GM10266 (cell line): ENCODE results near the gene CLUH.

ENCODE experiments used
- DNase-seq: peaks from one replicate; pipeline ENCODE4 v3.0.0; 2012; ENCODE audit errors: extremely low spot score
- CTCF ChIP-seq: IDR thresholded peaks from 2 replicates; pipeline ENCODE4 v1.5.1; 2012; ENCODE audit warnings: mild to moderate bottlenecking, low read depth; ENCODE audit not compliant: control insufficient read depth, insufficient read depth; ENCODE audit errors: missing control alignments

CLUH gene

GRCh38 chr17:2749058-2749783 lies 37.7 kb upstream of the CLUH start, which contains the start of gene CCDC92B:
Gene CCDC92B (minus strand): TSS chr17:2749652. CDS start chr17:2735145, 14,507 bp downstream.
- no peak for DNase-seq
- TF ChIP-seq CTCF, result no peak

- no peak for TF ChIP-seq CTCF
Observed at GRCh38 chr17:2745317-2746037, 33.9 kb upstream of the CLUH start.

GRCh38 chr17:2737693-2738092 lies 26.1 kb upstream of the CLUH start:
- TF ChIP-seq CTCF, result no peak
- DNase-seq, result no peak

More at GRCh38 chr17:2745317-2746037, 33.9 kb upstream of the CLUH start:
- DNase-seq, result no peak

- TF ChIP-seq CTCF, result no peak
Observed at GRCh38 chr17:2736956-2737355, 25.4 kb upstream of the CLUH start.

GRCh38 chr17:2735896-2736295 lies 24.3 kb upstream of the CLUH start:
- no peak for DNase-seq
- no peak for TF ChIP-seq CTCF

More at GRCh38 chr17:2736956-2737355, 25.4 kb upstream of the CLUH start:
- DNase-seq, result no peak

GRCh38 chr17:2734939-2735338 lies 23.4 kb upstream of the CLUH start:
- no peak for TF ChIP-seq CTCF
- no peak for DNase-seq

- no peak for DNase-seq
- no peak for TF ChIP-seq CTCF
Observed at GRCh38 chr17:2731807-2732206, 20.2 kb upstream of the CLUH start.
